Upper lobe of left lung (tissue), 6 donors: ENCODE results near the gene PRDM11. TPM values are rescaled to one million over a fixed set of nuclear protein-coding genes. Genes with fewer than 3 reads are reported as not detected.
A peak's percentile ranks its signal among the peaks of the same experiment; 100 is the strongest.

Source experiments
- ATAC-seq, 2 donors: fragments of 200-7000 bp; cut with Tn5 transposase; one replicate each; pipeline ENCODE4 v1.9.1; 2022; ENCODE audit warnings: mild to moderate bottlenecking in 2 of 2, moderate library complexity in 2 of 2; ENCODE audit not compliant: low FRiP score in 2 of 2
- DNase-seq, 2 donors: peaks; one replicate each; pipeline ENCODE4 v3.0.0-alpha.2; 2019 to 2020
- H3K27ac ChIP-seq, 4 donors: fragments of 200-600 bp; sonication (generic); one replicate each; pipeline ENCODE4 v1.5.1; 2016 to 2019
- H3K27me3 ChIP-seq, 4 donors: fragments of 200-600 bp; sonication (generic); one replicate each; pipeline ENCODE4 v1.5.1; 2017 to 2019
- H3K36me3 ChIP-seq, 4 donors: fragments of 200-600 bp; sonication (generic); one replicate each; pipeline ENCODE4 v1.5.1; 2016 to 2019
- H3K4me1 ChIP-seq, 4 donors: fragments of 200-600 bp; sonication (generic); one replicate each; pipeline ENCODE4 v1.5.1; 2018 to 2019
- H3K4me3 ChIP-seq, 4 donors: fragments of 200-600 bp; sonication (generic); one replicate each; pipeline ENCODE4 v1.5.1; 2017 to 2019; ENCODE audit warnings: mild to moderate bottlenecking in 2 of 4, moderate library complexity in 1 of 4
- H3K9me3 ChIP-seq, 4 donors: fragments of 200-600 bp; sonication (generic); one replicate each; pipeline ENCODE4 v1.5.1; 2018 to 2019
- CTCF ChIP-seq, 6 experiments: fragments of 450-650 bp in 4 of 6; fragments of 200-600 bp in 2 of 6; sonication (generic) in 2 of 6; IDR thresholded peaks; one replicate each; pipeline ENCODE4 v1.5.1; 2016 to 2019; ENCODE audit warnings: antibody characterized with exemption in 6 of 6
- EP300 ChIP-seq, 4 donors: sonication (generic); formaldehyde crosslinking; IDR thresholded peaks; one replicate each; pipeline ENCODE4 v1.5.1; 2017; ENCODE audit warnings: antibody characterized with exemption in 4 of 4, control low read depth in 2 of 4
- POLR2A ChIP-seq, 4 donors: fragments of 450-650 bp; IDR thresholded peaks; one replicate each; pipeline ENCODE4 v1.5.1; 2016 to 2017; ENCODE audit warnings: antibody characterized with exemption in 4 of 4, mild to moderate bottlenecking in 2 of 4
- POLR2AphosphoS5 ChIP-seq, 2 donors: sonication (generic); formaldehyde crosslinking; IDR thresholded peaks; one replicate each; pipeline ENCODE4 v1.5.1; 2017; ENCODE audit warnings: antibody characterized with exemption in 2 of 2
- WGBS, 2 donors: methylation state at CpG; one replicate each; pipeline ENCODE4 v1.1.5; 2017 to 2018; 5-methylcytosine and 5-hydroxymethylcytosine counted together
- total RNA-seq, 6 donors: library from RNA; depleted of rRNA in 4 of 6; stranded (reverse); fragments of >200 nt in 4 of 6; gene quantifications; one replicate each; pipeline versions ENCODE4 v1.1.0 to v1.2.1, GENCODE V29; 2016 to 2021
- donor health status: DM: no; HTN: no; CAD: no; lungs with moderate emphysema.
- donor health status: DM: no; HTN: yes; CAD: no; lungs with severe emphysema.

PRDM11 gene
- total RNA-seq, 6 donors from 2014 or later, result 12.7 to 21.1 (median 16.0) TPM

GRCh38 chr11:45237711-45238315 is 91.4 kb downstream of the PRDM11 start:
- ATAC-seq (no peak), DNase-seq (no peak)
- no peak for TF ChIP-seq POLR2A (IDR thresholded peaks at IDR 0.05)
- no peak for TF ChIP-seq POLR2AphosphoS5 (IDR thresholded peaks at IDR 0.05)
- no peak for TF ChIP-seq CTCF (IDR thresholded peaks at IDR 0.05)
- no peak for TF ChIP-seq EP300 (IDR thresholded peaks at IDR 0.05)
- WGBS, 2 donors, result 68 to 70% methylated on average over 4 of the region's 4 CpGs
- H3K36me3 ChIP-seq, result no peaks in the 10 kb centered on the region
- H3K4me1 ChIP-seq, result peaks cover 0 to 3% (median 0%) of the 10 kb centered on the region in 4 donors
- no peaks in the 10 kb centered on the region for H3K9me3 ChIP-seq
- no peak overlapping the region for H3K4me3 ChIP-seq
- H3K27ac ChIP-seq, result no peak overlapping the region
- no peaks in the 10 kb centered on the region for H3K27me3 ChIP-seq

- Histone ChIP-seq H3K36me3 (no peaks in the 10 kb centered on the region), H3K27me3 (no peaks in the 10 kb centered on the region), H3K27ac (no peak overlapping the region), H3K4me1 (no peaks in the 10 kb centered on the region), H3K9me3 (no peaks in the 10 kb centered on the region), H3K4me3 (no peak overlapping the region)
- ATAC-seq, result no peak
- 82 to 85% methylated on average over 3 of the region's 3 CpGs for WGBS, 2 donors
- TF ChIP-seq POLR2AphosphoS5 (IDR thresholded peaks at IDR 0.05), result no peak
- no peak for TF ChIP-seq CTCF (IDR thresholded peaks at IDR 0.05)
- TF ChIP-seq EP300 (IDR thresholded peaks at IDR 0.05), result no peak
- no peak for TF ChIP-seq POLR2A (IDR thresholded peaks at IDR 0.05)
- DNase-seq, result no peak
Measured at GRCh38 chr11:45238724-45239123, 92.3 kb downstream of the PRDM11 start.

DNA sequence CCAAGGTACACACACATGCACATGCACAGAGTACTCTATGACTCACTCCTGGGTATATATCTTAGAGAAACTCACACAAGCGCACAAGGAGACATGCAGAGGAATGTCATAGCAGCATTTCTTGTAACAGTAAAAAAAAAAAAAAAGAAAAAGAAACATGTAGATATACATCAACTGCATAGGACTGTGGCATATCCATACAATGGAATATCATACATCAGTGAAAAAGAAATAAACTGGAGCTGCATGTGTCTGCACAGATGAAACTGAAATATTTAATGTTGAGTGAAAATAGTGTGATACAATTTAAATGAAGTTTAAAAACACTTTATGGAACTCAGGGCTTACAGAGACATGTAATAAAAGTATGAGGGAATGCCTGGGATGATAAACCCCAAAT is 93.3 kb downstream of the PRDM11 start:
- no peak for DNase-seq
- Histone ChIP-seq H3K4me3 (no peak overlapping the region), H3K36me3 (no peaks in the 10 kb centered on the region), H3K9me3 (no peaks in the 10 kb centered on the region), H3K4me1 (no peaks in the 10 kb centered on the region), H3K27me3 (no peaks in the 10 kb centered on the region), H3K27ac (no peak overlapping the region)
- no peak for TF ChIP-seq POLR2AphosphoS5 (IDR thresholded peaks at IDR 0.05)
- TF ChIP-seq EP300 (IDR thresholded peaks at IDR 0.05), result no peak
- no peak for TF ChIP-seq POLR2A (IDR thresholded peaks at IDR 0.05)
- TF ChIP-seq CTCF (IDR thresholded peaks at IDR 0.05), result no peak
- WGBS, 2 donors, result 92 to 94% methylated on average over 1 of the region's 1 CpG
- no peak for ATAC-seq

DNA sequence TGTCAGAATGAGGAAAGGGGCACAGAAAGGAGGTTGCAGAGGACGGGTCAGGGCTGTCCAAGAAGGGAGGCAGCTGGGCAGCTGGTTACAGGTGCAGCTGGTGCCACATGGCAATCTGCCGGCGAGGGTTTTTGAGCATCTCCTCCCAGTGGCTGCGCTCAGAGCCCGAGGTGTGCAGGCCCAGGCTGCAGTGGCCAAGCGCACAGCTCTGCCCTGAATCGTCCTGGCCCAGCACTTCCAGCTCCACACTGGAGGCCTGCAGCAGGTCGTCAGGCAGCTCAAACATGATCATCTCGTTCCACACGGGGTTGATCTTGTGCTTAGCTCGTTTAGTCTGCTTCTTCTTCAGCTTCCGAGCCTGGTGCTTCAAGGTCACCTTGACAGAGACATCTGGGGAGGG is 97.5 kb downstream of the PRDM11 start:
- Histone ChIP-seq H3K9me3 (no peaks in the 10 kb centered on the region), H3K36me3 (no peaks in the 10 kb centered on the region), H3K27me3 (no peaks in the 10 kb centered on the region), H3K27ac (no peak overlapping the region), H3K4me1 (no peaks in the 10 kb centered on the region), H3K4me3 (no peak overlapping the region)
- DNase-seq (peak in 1 of 2 donors; percentile 45), ATAC-seq (no peak)
- TF ChIP-seq POLR2A (IDR thresholded peaks at IDR 0.05) (no peak), POLR2AphosphoS5 (IDR thresholded peaks at IDR 0.05) (no peak), CTCF (IDR thresholded peaks at IDR 0.05) (no peak), EP300 (IDR thresholded peaks at IDR 0.05) (no peak)
- 87% methylated on average over 6 to 12 of the region's 12 CpGs for WGBS, 2 donors
